Skeletal muscle tissue (tissue), 4 donors: ENCODE data around the gene LRRC14B. TPM values are rescaled to one million over a fixed set of nuclear protein-coding genes. Genes with fewer than 3 reads are reported as not detected.
"Not testable (repeated sequence)": the region's sequence is repeated elsewhere in the genome, so short reads cannot be mapped to it uniquely, and the experiment has no call there.

ENCODE experiments used
- H3K27ac ChIP-seq: one replicate; pipeline ENCODE4 v1.7.0; 2013; ENCODE audit warnings: mild to moderate bottlenecking, low read depth, low read length, inconsistent platforms
- H3K27me3 ChIP-seq, 3 donors: one replicate each; pipeline ENCODE4 v1.7.0; 2013; ENCODE audit warnings: low read length in 3 of 3; ENCODE audit not compliant: control insufficient read depth in 3 of 3, insufficient read depth in 3 of 3
- H3K36me3 ChIP-seq, 3 donors: one replicate each; pipeline ENCODE4 v1.7.0; 2013; ENCODE audit warnings: low read length in 3 of 3; ENCODE audit not compliant: control insufficient read depth in 3 of 3, insufficient read depth in 3 of 3
- H3K4me1 ChIP-seq, 3 donors: one replicate each; pipeline ENCODE4 v1.7.0; 2013; ENCODE audit warnings: low read length in 3 of 3, mild to moderate bottlenecking in 3 of 3; ENCODE audit not compliant: control insufficient read depth in 3 of 3, insufficient read depth in 3 of 3
- H3K4me3 ChIP-seq, 3 donors: one replicate each; pipeline ENCODE4 v1.7.0; 2013; ENCODE audit warnings: low read length in 3 of 3
- H3K9ac ChIP-seq, 3 donors: one replicate each; pipeline ENCODE4 v1.7.0; 2013; ENCODE audit warnings: low read length in 3 of 3, mild to moderate bottlenecking in 3 of 3, moderate library complexity in 2 of 3, low read depth in 1 of 3
- H3K9me3 ChIP-seq, 3 donors: one replicate each; pipeline ENCODE4 v1.7.0; 2013; ENCODE audit warnings: low read length in 3 of 3; ENCODE audit not compliant: control insufficient read depth in 3 of 3
- total RNA-seq: library from RNA; depleted of rRNA; stranded (reverse); fragments of >200 nt; gene quantifications from one replicate; pipeline ENCODE4 v1.2.3, GENCODE V29; 2014
- donor health status: Osteomylitis.

The LRRC14B gene
- total RNA-seq, 1 donor from 2014 or later = 19.3 TPM

GRCh38 chr5:196350-196749, 5.1 kb downstream of the LRRC14B start:
- Histone ChIP-seq H3K9me3 (no peaks in the 10 kb centered on the region), H3K27ac (peak overlapping the region; percentile 98), H3K4me3 (no peak overlapping the region), H3K4me1 (peaks cover 33 to 67% (median 51%) of the 10 kb centered on the region in 3 donors), H3K9ac (no peak overlapping the region), H3K27me3 (peaks cover 0 to 8% (median 0%) of the 10 kb centered on the region in 3 donors), H3K36me3 (peaks cover 9 to 29% (median 17%) of the 10 kb centered on the region in 3 donors)

GRCh38 chr5:197031-197430, 5.7 kb downstream of the LRRC14B start:
- not testable (repeated sequence) for H3K27me3 ChIP-seq, H3K4me3 ChIP-seq, H3K27ac ChIP-seq, H3K9me3 ChIP-seq
- peak overlapping the region in 1 of 3 donors; percentile 55 for H3K9ac ChIP-seq
- H3K4me1 ChIP-seq = peaks cover 37 to 60% (median 44%) of the 10 kb centered on the region in 3 donors
- peaks cover 9 to 27% (median 17%) of the 10 kb centered on the region in 3 donors for H3K36me3 ChIP-seq

- Histone ChIP-seq H3K9ac (peak overlapping the region in 1 of 3 donors; percentile 77), H3K27ac (peak overlapping the region; percentile 8), H3K4me1 (peaks cover 32 to 55% (median 40%) of the 10 kb centered on the region in 3 donors), H3K4me3 (peak overlapping the region in 1 of 3 donors; percentile 29), H3K36me3 (peaks cover 9 to 22% (median 17%) of the 10 kb centered on the region in 3 donors), H3K27me3 (peaks cover 0 to 2% (median 0%) of the 10 kb centered on the region in 3 donors), H3K9me3 (no peaks in the 10 kb centered on the region)
Observed at GRCh38 chr5:197892-198489, 6.7 kb downstream of the LRRC14B start.

GRCh38 chr5:198516-199196, 7.4 kb downstream of the LRRC14B start:
- peaks cover 31 to 53% (median 39%) of the 10 kb centered on the region in 3 donors for H3K4me1 ChIP-seq
- H3K4me3 ChIP-seq = no peak overlapping the region
- peaks cover 0 to 2% (median 0%) of the 10 kb centered on the region in 3 donors for H3K27me3 ChIP-seq
- no peaks in the 10 kb centered on the region for H3K9me3 ChIP-seq
- peak overlapping the region in 1 of 3 donors; percentile 77 for H3K9ac ChIP-seq
- peaks cover 14 to 26% (median 22%) of the 10 kb centered on the region in 3 donors for H3K36me3 ChIP-seq
- H3K27ac ChIP-seq = peak overlapping the region; percentile 8

GRCh38 chr5:199197-199949, 8.1 kb downstream of the LRRC14B start:
- H3K27ac ChIP-seq = no peak overlapping the region
- H3K27me3 ChIP-seq = no peaks in the 10 kb centered on the region
- H3K4me1 ChIP-seq = peaks cover 24 to 46% (median 32%) of the 10 kb centered on the region in 3 donors
- no peaks in the 10 kb centered on the region for H3K9me3 ChIP-seq
- H3K36me3 ChIP-seq = peaks cover 20 to 31% (median 29%) of the 10 kb centered on the region in 3 donors
- H3K4me3 ChIP-seq = no peak overlapping the region
- no peak overlapping the region for H3K9ac ChIP-seq

GRCh38 chr5:199950-200645, 8.8 kb downstream of the LRRC14B start:
- H3K27me3 ChIP-seq = no peaks in the 10 kb centered on the region
- H3K9ac ChIP-seq = peak overlapping the region in 1 of 3 donors; percentile 25
- peaks cover 18 to 39% (median 24%) of the 10 kb centered on the region in 3 donors for H3K4me1 ChIP-seq
- peaks cover 21 to 31% (median 29%) of the 10 kb centered on the region in 3 donors for H3K36me3 ChIP-seq
- no peak overlapping the region for H3K27ac ChIP-seq
- no peak overlapping the region for H3K4me3 ChIP-seq
- H3K9me3 ChIP-seq = no peaks in the 10 kb centered on the region

GRCh38 chr5:200985-201384, 9.7 kb downstream of the LRRC14B start:
- no peak overlapping the region for H3K4me3 ChIP-seq
- H3K27me3 ChIP-seq = no peaks in the 10 kb centered on the region
- no peak overlapping the region for H3K27ac ChIP-seq
- peaks cover 16 to 28% (median 26%) of the 10 kb centered on the region in 3 donors for H3K36me3 ChIP-seq
- H3K9me3 ChIP-seq = no peaks in the 10 kb centered on the region
- H3K9ac ChIP-seq = no peak overlapping the region
- H3K4me1 ChIP-seq = peaks cover 16 to 33% (median 19%) of the 10 kb centered on the region in 3 donors

GRCh38 chr5:201672-202071, 10.4 kb downstream of the LRRC14B start:
- Histone ChIP-seq H3K36me3 (peaks cover 18 to 26% (median 23%) of the 10 kb centered on the region in 3 donors), H3K4me1 (peaks cover 22 to 37% (median 22%) of the 10 kb centered on the region in 3 donors), H3K27me3 (no peaks in the 10 kb centered on the region), H3K4me3 (no peak overlapping the region), H3K27ac (no peak overlapping the region), H3K9ac (no peak overlapping the region), H3K9me3 (no peaks in the 10 kb centered on the region)

GRCh38 chr5:203246-203930, 12.1 kb downstream of the LRRC14B start:
- Histone ChIP-seq H3K27me3 (no peaks in the 10 kb centered on the region), H3K36me3 (peaks cover 20 to 30% (median 25%) of the 10 kb centered on the region in 3 donors), H3K9ac (no peak overlapping the region), H3K4me1 (peaks cover 17 to 41% (median 20%) of the 10 kb centered on the region in 3 donors), H3K9me3 (no peaks in the 10 kb centered on the region), H3K4me3 (no peak overlapping the region), H3K27ac (no peak overlapping the region)
